ENCODE measurements around the gene PTX3. TPM values are rescaled to one million over a fixed set of nuclear protein-coding genes. Genes with fewer than 3 reads are reported as not detected.

The PTX3 gene
- total RNA-seq, 4 donors from 2014 or later = 1.8 to 26.2 (median 3.7) TPM

DNA sequence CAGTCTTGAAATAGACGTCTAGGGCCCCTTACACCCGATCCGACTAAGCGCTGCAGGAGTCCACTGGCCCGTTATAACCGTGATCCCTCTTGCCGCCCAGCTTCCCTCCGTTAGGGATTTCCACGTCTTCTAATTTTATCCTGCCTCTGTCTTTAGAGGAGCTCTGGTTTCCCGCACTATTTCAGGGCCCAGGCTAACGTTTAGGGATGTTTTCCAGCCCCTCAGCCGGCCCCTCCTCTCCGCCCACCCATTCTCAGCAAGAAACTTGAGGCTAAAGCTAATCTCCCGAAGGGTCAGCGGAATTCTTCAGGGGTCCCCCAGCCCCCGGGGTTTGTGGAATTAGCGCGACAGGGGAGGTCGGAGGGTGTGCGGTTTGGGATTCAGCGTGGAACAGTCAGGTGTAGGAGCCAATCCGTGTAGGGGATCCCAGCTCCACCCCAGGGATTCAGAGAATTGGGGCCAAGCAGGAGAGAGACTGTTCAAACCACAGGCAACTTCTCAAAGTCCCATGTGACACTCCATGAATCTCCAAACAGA lies 1.6 kb downstream of the PTX3 start:
- WGBS, 2 donors (ENCODE audit: low coverage in 1 of 2) = 6% methylated on average over 22 of the region's 22 CpGs; no CpG with 5 or more reads in 1 of the 2 donors
- intact Hi-C loops (cut with DNase I; ENCODE audit: low total_unique reads) = no loop called here
- H3K27me3 ChIP-seq = peaks cover 37% of the 10 kb centered on the region
- H3K36me3 ChIP-seq = no peaks in the 10 kb centered on the region
- H3K9me3 ChIP-seq = no peaks in the 10 kb centered on the region
- TF ChIP-seq CTCF (IDR thresholded peaks at IDR 0.05) = no peak
- no peak for TF ChIP-seq EP300 (IDR thresholded peaks at IDR 0.05; ENCODE audit: low read depth)
- no peak for TF ChIP-seq POLR2AphosphoS5 (IDR thresholded peaks at IDR 0.05)
- TF ChIP-seq POLR2A (IDR thresholded peaks at IDR 0.05) = no peak
- peak overlapping the region; percentile 32 to 71 (median 58) for H3K27ac ChIP-seq
- peak overlapping the region; percentile 20 to 62 (median 38) for H3K4me3 ChIP-seq
- in situ Hi-C loops (cut with MboI; ENCODE audit: low pct_ligation_motif_present in 1 of 4, low pct_unique_long_range_greater_than_20kb in 1 of 4, low sequenced_read_pairs in 3 of 4) = no loop called here
- DNase-seq = no peak
- H3K4me1 ChIP-seq = peaks cover 0 to 13% (median 3%) of the 10 kb centered on the region in 4 donors

DNA sequence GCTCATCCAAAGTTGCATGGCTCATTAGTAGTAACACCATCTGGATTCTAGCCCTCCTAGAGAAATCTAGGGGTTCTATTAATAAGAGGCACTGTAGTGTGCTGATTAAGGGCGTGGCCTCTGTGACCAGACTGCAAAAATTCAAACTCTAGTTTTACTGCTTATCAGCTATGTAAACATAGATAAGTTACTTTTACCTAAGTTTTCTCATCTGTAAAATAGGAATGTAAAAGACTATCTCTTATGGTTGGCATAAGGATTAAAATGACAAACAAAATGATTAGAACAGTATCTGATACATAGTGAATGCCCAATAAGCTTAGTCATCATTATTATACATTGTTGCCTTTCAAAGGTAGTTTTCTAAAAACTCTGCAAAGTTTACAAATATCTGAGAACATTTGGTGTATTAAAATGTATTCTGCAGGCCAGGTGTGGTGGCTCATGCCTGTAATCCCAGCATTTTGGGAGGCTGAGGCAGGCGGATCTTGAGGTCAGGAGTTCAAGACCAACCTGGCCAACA lies 4.5 kb downstream of the PTX3 start:
- Histone ChIP-seq H3K9me3 (no peaks in the 10 kb centered on the region), H3K4me3 (no peak overlapping the region), H3K36me3 (no peaks in the 10 kb centered on the region), H3K4me1 (peaks cover 0 to 13% (median 3%) of the 10 kb centered on the region in 4 donors), H3K27me3 (peaks cover 32% of the 10 kb centered on the region), H3K27ac (no peak overlapping the region)
- 72 to 83% methylated on average over 2 of the region's 2 CpGs for WGBS, 2 donors (ENCODE audit: low coverage in 1 of 2)
- intact Hi-C loops (cut with DNase I; ENCODE audit: low total_unique reads) = no loop called here
- DNase-seq = no peak
- TF ChIP-seq EP300 (IDR thresholded peaks at IDR 0.05; ENCODE audit: low read depth) (no peak), POLR2AphosphoS5 (IDR thresholded peaks at IDR 0.05) (no peak), POLR2A (IDR thresholded peaks at IDR 0.05) (no peak), CTCF (IDR thresholded peaks at IDR 0.05) (no peak)
- in situ Hi-C loops (cut with MboI; ENCODE audit: low pct_ligation_motif_present in 1 of 4, low pct_unique_long_range_greater_than_20kb in 1 of 4, low sequenced_read_pairs in 3 of 4) = no loop called here

DNA sequence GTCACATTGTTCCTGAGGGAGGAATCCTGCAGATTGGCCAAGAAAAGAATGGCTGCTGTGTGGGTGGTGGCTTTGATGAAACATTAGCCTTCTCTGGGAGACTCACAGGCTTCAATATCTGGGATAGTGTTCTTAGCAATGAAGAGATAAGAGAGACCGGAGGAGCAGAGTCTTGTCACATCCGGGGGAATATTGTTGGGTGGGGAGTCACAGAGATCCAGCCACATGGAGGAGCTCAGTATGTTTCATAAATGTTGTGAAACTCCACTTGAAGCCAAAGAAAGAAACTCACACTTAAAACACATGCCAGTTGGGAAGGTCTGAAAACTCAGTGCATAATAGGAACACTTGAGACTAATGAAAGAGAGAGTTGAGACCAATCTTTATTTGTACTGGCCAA lies 6.1 kb downstream of the PTX3 start:
- 80 to 89% methylated on average over 1 to 2 of the region's 2 CpGs for WGBS, 2 donors (ENCODE audit: low coverage in 1 of 2)
- H3K9me3 ChIP-seq = no peaks in the 10 kb centered on the region
- peaks cover 19% of the 10 kb centered on the region for H3K27me3 ChIP-seq
- intact Hi-C loops (cut with DNase I; ENCODE audit: low total_unique reads) = no loop called here
- peaks cover 0 to 9% (median 3%) of the 10 kb centered on the region in 4 donors for H3K4me1 ChIP-seq
- H3K27ac ChIP-seq = no peak overlapping the region
- no peak for DNase-seq
- H3K36me3 ChIP-seq = no peaks in the 10 kb centered on the region
- no peak for TF ChIP-seq EP300 (IDR thresholded peaks at IDR 0.05; ENCODE audit: low read depth)
- TF ChIP-seq CTCF (IDR thresholded peaks at IDR 0.05) = no peak
- no peak for TF ChIP-seq POLR2AphosphoS5 (IDR thresholded peaks at IDR 0.05)
- no peak for TF ChIP-seq POLR2A (IDR thresholded peaks at IDR 0.05)
- in situ Hi-C loops (cut with MboI; ENCODE audit: low pct_ligation_motif_present in 1 of 4, low pct_unique_long_range_greater_than_20kb in 1 of 4, low sequenced_read_pairs in 3 of 4) = no loop called here
- H3K4me3 ChIP-seq = no peak overlapping the region

DNA sequence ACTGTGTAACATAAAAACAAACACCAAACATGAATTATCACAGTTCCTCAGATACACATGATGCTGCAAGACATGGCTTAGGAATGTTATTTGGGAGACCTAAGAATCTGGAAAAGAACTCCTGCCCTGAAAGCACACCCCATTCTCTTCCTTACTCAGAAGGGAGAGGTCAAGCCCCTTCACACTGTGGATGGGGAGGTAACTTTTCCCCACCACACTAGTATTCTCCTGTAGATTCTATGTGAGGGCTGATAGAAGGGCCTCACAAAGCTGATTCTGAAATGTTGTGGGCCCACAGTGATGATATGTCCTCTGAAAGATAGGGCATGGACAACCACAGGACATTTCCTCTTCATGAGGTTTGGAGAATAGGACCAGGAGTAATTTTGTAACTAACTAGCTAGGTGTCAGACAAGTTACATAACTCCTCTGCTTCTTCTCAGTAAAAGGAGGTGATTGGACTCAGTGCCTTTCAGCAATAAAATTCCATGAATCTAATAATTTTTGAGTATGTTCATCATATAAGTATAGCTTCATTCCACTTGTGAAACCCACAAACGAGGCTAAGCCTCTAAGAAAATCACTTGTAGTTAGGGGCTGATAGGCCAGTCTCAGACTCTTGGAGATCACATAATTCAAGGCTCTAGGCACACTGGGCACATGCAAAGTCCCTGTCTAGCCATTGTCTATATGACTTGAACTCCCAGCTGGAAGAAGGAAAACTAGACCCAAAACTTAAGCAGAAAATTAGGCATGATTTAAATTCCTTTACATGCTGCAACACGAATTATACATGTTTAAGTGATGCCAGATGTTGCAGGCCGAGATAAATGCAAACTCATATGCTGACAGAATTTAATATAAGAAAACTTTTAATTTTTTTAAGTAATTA lies 7.5 kb downstream of the PTX3 start:
- H3K27me3 ChIP-seq = peaks cover 6% of the 10 kb centered on the region
- no peak overlapping the region for H3K4me3 ChIP-seq
- no peaks in the 10 kb centered on the region for H3K36me3 ChIP-seq
- WGBS, 2 donors (ENCODE audit: low coverage in 1 of 2) = 60 to 65% methylated on average over 3 of the region's 3 CpGs
- DNase-seq = no peak
- H3K9me3 ChIP-seq = no peaks in the 10 kb centered on the region
- in situ Hi-C loops (cut with MboI; ENCODE audit: low pct_ligation_motif_present in 1 of 4, low pct_unique_long_range_greater_than_20kb in 1 of 4, low sequenced_read_pairs in 3 of 4) (no loop called here), intact Hi-C loops (cut with DNase I; ENCODE audit: low total_unique reads) (no loop called here)
- H3K27ac ChIP-seq = no peak overlapping the region
- TF ChIP-seq CTCF (IDR thresholded peaks at IDR 0.05) = no peak
- TF ChIP-seq POLR2AphosphoS5 (IDR thresholded peaks at IDR 0.05) = no peak
- no peak for TF ChIP-seq POLR2A (IDR thresholded peaks at IDR 0.05)
- TF ChIP-seq EP300 (IDR thresholded peaks at IDR 0.05; ENCODE audit: low read depth) = no peak
- no peaks in the 10 kb centered on the region for H3K4me1 ChIP-seq

Data from transverse colon (tissue), 4 donors.